NT2/D1 (cell line): Measurements from ENCODE around the gene RIOK1.

ENCODE experiments used
- YY1 ChIP-seq: IDR thresholded peaks from 2 replicates; pipeline ENCODE4 v1.6.1; 2011; ENCODE audit not compliant: insufficient read length, insufficient read depth
- ZNF274 ChIP-seq: IDR thresholded peaks from 2 replicates; pipeline ENCODE4 v1.6.1; 2011; ENCODE audit warnings: mild to moderate bottlenecking, low read depth, low read length

GRCh38 chr6:7419065-7419464, 29.5 kb downstream of the RIOK1 start:
- no peak for TF ChIP-seq YY1
- no peak for TF ChIP-seq ZNF274
